Jurkat, Clone E6-1 (cell line): ENCODE measurements around the gene TAS1R3.

ENCODE experiments used
- DNase-seq: peaks from one replicate; pipeline ENCODE4 v3.0.0-alpha.2; 2011; ENCODE audit warnings: low read depth, low spot score
- H3K4me3 ChIP-seq: 2 replicates; pipeline ENCODE4 v1.5.1; 2011; ENCODE audit warnings: mild to moderate bottlenecking, low read length, control low read depth, moderate library complexity

TAS1R3 gene

DNA sequence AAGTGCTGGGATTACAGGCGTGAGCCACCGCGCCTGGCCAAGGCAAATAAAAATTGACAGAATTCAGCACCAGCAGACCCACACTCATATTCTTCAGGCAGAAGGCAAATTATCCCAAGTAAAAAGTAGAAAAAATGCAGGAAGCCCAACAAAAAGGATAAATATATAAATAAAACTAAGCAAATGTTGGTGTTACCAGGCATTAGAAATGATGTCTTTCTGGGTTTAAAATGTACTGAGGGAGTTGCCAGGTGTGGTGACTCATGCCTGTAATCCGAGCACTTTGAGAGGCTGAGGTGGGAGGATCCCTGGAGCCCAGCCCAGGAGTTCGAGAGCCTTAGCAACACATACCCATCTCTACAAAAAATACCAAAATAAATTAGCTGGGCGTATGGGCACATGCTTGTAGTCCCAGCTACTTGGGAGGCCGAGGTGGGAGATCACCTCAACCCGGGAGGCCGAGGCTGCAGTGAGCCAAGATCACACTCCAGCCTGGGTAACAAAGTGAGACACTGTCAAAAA is 12.9 kb upstream of the TAS1R3 start:
- no peak for DNase-seq
- no peak overlapping the region for H3K4me3 ChIP-seq

DNA sequence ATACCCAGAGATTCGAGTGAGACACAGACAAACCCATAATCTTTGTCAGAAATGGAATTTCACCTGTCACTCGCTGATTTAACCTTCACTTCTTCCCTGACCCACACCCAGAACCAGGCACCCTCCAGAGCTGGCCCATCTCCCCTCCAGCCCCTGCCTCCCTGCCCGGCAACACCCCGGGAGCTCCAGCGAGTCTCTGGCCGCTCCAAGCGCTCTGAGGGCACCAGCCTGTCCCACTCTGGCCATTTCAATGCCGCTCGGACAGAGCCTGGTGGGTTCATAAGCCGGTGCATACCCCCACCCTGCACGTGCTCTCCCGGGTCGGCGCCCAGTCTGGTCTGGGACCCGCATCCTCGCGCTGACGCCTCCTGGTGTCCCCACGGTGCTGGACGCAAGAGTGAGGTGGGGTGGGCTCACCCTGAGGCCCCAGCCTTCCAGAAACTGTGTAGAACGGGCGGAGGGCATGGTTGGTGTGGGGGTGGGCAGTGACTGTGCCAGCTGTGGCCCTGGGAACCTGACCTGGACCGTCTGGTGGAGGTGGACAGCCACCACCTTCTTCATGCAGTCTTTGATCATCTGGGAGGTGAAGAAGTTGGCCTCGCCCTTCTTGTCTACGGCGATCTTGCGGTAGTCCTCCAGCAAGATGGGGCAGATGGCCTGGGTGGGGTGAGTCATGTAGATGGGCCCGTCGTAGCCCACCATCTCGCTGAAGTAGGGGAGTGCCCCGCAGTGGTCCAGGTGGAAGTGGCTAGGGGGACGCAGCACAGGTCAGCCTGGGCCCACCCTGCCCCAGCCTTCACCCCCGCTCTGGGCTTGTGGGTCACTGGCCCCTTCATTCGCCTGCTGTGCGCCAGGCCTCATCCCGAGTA is 12.1 kb upstream of the TAS1R3 start:
- no peak overlapping the region for H3K4me3 ChIP-seq
- no peak for DNase-seq

DNA sequence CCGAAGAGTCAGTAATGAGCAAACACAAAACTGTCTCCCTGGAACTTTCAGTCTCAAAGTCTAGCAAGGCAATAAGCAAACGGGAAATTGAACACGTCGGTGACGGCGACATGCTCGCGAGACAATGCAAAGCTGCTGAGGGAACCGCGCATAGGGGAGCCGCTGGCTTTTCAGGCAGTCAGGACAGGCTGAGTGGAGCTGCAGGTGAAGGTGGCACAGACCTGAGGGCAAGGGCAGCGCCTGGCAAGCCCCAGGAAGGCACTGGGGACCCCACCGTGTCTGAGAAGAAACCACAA is 11.5 kb upstream of the TAS1R3 start:
- DNase-seq, result no peak
- no peak overlapping the region for H3K4me3 ChIP-seq

DNA sequence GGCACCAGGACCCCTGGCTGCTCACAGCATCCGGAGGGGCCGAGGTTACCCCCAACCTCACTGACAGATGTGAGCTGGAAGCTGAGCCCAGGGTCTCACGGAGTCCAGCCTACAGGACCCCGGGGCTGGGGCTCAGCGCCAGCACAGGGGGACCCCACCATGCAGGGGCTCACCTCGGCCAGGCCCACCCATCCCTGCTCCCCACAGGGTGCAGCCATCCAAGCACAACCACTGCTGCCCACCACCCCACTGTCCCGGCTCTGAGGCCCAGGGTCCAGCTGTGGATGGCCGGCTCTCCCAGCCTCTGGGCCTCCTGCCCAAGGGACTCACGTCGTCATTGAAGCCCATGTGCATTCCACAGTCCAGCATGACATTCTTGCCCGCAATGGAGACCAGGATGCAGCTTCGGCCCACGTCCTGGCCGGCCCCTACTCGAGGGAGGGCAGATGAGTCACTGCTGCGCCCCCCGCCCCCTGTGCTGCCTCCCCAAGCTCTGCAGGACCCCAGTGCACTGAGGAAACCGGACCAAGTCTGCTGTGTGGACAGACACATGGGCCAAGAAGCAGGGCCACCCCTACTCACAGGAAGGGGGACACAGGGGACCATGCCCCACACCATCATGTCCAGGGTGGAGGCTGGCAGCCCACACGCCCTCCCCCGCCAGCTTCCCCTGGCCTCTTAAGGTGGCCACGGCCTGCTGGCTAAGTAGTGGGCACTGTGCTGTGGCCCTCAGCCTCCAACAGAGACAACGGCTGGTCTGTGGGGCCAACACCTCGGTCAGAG is 10.2 kb upstream of the TAS1R3 start:
- DNase-seq, result no peak
- no peak overlapping the region for H3K4me3 ChIP-seq

DNA sequence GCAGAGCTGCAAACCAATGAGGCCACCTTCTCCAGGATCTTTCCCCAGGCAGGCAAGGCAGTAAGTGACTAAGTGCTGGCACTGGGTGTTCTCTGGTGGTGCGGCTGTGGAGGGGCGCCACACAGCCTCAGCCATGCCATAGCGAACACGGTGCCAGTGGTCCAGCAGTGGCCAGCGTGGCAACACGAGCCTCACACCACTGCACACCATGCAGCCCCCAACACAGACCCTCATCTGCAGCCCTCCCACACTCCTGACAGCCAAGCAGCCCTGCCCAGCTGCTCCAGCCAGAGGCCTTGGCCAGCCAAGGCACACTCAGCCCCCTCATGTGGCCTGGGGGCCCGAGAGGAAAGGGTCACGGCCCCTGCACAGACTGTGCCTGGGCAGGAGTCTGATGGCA is 9.6 kb upstream of the TAS1R3 start:
- DNase-seq, result no peak
- H3K4me3 ChIP-seq, result no peak overlapping the region

DNA sequence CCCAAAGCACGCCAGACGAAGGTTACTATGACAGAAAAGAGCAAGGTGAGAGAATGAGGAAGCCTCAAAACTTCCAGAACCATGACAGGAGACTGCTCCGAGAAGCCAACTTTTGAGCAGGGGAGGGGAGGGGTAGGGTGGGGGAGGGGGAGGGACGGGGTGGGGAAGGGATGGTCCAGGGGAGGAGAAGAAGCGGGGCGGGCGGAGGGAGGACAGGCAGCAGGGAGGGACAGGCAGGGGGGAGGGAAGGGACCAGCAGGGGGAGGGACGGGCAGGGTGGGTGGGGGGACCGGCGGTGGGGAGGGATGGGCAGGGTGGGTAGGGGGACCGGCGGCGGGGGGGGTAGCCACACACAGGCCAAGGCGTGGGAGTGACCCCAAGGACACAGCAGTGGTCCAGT is 8.7 kb upstream of the TAS1R3 start:
- DNase-seq, result no peak
- no peak overlapping the region for H3K4me3 ChIP-seq

DNA sequence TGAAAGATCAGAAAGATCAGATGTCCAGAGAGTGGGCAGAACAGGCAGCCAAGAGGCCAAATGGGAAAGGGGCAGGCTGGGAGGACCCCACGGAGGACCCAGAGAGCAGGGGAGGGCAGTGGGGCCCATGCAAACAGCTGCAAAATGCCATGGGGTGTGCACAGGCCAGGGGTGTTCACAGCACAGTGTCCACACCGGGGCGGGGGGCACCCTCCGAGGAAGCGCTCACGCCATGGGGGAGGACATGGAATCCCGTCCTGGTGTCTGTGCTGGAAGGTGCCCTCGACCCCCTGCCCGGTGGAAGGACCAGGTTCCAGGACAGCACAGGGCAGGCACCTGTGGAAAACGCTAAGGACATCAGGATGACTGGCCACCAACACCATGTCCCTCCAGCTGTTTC is 8.1 kb upstream of the TAS1R3 start:
- no peak overlapping the region; the same call in 1 of the 2 replicates for H3K4me3 ChIP-seq

DNA sequence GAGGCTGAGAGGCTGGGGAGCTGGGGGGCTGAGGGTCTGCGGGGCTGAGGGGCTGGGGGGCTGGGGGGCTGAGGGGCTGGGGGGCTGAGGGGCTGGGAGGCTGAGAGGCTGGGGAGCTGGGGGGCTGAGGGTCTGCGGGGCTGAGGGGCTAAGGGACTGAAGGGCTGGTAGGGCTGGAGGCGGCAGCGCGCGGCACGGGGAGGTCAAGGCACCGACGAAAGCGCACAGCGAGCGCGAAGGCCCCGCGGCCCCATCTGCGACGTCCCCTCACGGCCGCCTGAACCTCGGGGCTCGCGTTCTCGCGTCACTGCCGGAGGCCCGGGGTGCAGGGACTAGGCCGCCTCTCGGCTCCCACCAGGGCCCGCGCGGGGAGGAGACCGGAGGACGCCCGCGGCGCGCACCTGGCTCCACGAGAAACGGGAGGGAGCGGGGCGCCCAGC is 7.0 kb upstream of the TAS1R3 start:
- H3K4me3 ChIP-seq, result peak overlapping the region; percentile 65
- no peak for DNase-seq

More for the DNA sequence above, 8.1 kb upstream of the TAS1R3 start:
- no peak for DNase-seq

DNA sequence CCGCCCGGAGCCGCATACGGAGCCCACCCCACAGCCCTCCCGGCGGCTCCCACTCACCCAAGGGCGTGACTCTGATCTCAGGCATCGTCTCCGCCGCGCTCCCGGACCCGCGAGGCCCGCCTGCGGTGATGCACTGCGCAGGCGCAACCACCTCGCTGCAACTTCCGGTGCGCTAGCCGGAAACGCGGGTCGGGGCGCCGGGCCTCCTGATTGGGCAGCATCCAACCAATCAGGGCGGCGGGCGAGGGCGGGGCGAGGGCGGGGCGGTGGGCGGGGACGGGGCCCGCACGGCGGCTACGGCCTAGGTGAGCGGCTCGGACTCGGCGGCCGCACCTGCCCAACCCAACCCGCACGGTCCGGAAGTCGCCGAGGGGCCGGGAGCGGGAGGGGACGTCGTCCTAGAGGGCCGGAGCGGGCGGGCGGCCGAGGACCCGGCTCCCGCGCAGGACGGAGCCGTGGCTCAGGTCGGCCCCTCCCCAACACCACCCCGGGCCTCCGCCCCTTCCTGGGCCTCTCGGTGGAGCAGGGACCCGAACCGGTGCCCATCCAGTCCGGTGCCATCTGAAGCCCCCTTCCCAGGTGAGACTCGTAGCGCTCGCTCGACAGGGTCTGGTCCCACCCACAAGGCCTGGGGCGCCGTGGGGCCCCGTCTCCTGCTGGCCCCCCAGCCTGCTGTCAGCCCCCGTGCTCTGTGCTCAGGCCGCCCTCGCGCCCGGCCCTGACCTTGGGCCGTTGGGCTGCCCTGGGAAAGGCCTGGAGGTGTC is 6.4 kb upstream of the TAS1R3 start, which contains the start of the genes CPTP and INTS11:
Gene CPTP, plus strand, starts transcription at position 279 of the 764 bp plus-strand sequence. CDS start 2,109 bp downstream, outside the sequence.
Gene INTS11, minus strand, starts transcription at position 137 of the 764 bp plus-strand sequence. Its CDS starts 52 bp downstream, at position 85.
- DNase-seq, result peak; percentile 82
- peak within 1 kb of the TSS; percentile 65 for H3K4me3 ChIP-seq

DNA sequence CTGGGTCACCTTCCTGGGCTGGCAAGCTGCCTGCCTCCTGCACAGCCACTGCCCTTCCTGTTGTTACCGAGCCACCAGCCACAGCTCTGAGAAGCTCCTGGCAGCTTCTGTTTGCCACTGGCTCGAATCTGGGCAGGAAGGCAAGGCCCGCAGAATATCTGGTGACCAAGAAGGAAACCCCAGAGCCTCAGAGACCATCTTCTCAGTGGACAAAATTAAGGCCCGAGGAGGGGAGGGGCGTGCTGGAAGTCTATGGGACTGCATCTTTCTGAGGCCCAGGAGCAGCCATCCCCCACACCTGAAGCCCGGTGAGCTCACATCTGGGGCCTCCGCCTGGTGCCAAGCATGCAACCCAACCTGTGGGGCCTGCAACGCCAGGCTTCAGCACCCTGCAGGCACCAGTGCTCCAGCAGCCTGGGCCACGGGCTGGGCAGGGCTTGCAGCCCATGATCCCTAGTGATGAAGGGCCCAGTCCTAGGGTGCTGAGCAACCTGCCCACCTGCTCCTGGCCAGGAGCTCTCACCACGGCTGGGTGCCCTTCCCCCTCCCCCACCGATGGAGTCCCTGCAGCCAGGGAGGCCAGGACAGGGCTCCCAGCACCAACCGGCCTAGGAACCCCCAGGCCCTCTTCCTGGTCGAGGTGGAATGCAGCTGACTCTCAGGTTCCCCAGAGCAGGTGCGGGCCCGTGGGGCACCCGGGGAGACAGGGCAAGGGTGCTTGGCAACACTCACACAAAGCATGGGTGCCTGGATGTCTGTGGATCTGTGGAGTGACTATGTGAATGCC is 5.6 kb upstream of the TAS1R3 start:
- DNase-seq, result no peak

DNA sequence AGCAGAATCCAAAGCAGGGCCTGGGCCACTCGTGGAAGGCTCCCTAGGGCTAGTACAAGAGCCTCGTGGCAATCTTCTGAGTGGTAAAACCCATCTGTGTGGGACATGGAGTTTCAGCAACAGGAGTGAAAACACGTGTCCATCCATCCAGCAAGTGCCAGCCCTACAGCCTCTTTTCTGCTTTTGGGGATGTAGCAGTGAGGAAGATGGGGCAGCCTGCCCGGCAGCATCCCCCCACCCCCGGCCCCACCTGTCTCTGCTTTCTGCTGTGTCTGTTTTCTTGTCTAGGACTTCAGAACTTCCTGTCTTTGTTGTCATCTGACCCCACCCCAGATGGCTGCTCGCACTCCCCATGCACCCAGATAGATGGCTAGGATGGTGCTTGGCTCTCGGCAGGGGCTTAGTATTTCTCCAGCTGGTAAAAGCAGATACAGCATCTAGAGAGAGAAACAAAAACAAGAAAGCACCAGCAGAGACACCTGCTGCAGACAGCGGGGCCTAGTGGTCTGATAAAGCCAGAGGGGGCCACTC is 4.9 kb upstream of the TAS1R3 start:
- H3K4me3 ChIP-seq, result peak overlapping the region; percentile 65; the same call in 1 of the 2 replicates

More for the DNA sequence above, 5.6 kb upstream of the TAS1R3 start:
- peak overlapping the region; percentile 65 for H3K4me3 ChIP-seq

DNA sequence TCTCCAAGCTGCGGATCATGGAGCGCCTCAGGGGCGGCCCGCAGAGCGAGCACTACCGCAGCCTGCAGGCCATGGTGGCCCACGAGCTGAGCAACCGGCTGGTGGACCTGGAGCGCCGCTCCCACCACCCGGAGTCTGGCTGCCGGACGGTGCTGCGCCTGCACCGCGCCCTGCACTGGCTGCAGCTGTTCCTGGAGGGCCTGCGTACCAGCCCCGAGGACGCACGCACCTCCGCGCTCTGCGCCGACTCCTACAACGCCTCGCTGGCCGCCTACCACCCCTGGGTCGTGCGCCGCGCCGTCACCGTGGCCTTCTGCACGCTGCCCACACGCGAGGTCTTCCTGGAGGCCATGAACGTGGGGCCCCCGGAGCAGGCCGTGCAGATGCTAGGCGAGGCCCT is 3.8 kb upstream of the TAS1R3 start:
- DNase-seq, result no peak
- H3K4me3 ChIP-seq, result no peak overlapping the region

More for the DNA sequence above, 4.9 kb upstream of the TAS1R3 start:
- no peak for DNase-seq

DNA sequence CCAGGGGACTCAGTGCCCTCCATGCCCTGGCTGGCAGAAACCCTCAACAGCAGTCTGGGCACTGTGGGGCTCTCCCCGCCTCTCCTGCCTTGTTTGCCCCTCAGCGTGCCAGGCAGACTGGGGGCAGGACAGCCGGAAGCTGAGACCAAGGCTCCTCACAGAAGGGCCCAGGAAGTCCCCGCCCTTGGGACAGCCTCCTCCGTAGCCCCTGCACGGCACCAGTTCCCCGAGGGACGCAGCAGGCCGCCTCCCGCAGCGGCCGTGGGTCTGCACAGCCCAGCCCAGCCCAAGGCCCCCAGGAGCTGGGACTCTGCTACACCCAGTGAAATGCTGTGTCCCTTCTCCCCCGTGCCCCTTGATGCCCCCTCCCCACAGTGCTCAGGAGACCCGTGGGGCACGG is 2.8 kb upstream of the TAS1R3 start:
- H3K4me3 ChIP-seq, result no peak overlapping the region
- DNase-seq, result no peak

DNA sequence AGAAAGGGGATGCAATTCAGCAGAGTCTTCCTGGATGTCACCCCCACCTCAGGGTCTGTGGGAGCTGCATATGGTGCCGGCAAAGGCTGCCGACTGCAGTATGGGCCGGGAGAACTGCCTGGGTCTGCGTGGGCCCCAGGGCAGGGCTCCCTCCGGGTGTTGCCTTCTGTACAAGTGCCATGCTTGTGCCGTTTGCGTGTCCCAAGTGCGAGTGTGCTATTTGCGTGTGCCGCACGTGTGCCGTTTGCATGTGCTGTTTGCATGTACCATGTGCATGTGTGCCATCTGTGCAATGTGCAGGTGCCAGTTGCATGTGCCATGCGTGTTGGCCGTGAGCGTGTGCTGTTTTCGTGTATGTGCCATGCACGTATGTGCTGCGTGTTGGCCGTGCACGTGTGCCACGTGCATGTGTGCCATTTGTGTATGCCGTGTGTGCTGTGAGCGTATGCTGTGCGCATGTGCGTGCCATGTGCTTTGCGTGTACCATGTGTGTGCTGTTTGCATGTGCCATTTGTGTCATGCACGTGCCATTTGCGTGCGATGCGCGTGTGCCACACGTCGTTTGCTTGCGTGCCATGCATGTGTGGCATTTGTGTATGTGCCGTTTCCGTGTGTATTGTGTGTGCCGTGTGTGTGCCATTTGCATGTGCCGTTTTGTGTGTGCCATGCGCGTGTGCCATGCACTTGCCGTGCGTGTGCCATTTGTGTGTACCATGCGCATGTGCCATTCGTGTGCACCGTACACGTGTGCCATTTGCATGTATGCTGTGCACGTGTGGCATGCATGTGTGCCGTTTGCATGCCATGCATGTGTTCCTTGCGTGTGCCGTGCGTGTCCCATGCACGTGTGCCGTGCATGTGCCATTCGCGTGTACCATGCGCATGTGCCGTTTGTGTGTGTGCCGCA is 1.5 kb upstream of the TAS1R3 start:
- no peak overlapping the region for H3K4me3 ChIP-seq
- no peak for DNase-seq

DNA sequence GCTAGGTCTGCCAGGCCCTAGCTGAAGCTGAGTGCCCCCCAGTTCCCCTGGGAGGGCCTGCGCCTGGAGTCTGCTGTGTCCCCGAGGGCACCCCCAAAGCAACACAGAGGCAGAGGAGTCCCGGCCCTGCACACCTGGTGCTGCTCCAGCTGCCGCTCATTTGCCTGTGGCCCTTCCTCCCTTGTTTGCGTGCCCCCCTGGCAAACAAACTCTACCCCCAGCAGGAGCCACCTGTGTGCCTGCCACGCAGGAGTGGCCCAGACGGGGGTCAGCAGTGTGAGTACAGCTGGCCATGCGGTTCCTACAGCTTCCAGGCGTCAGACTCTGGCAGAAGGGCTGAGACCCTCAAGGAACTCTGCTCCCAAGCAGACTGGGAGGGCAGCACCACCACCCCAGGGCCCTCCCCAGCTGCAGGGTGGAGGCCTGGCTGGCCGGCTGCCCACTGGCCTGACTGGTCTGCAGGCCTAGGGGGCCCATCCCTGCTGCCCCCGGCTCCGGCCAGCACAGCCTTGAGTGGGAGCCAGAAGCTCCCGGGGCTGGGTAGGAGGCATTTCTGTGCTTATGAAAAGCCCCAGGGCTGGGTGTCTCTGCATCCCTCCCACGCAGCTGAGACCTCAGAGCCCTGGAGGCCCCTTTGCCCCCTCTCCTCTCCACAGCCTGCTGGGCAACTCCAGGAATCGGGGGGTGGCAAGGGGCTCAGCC is 563 bp upstream of the TAS1R3 start:
- no peak for DNase-seq
- H3K4me3 ChIP-seq, result no peak overlapping the region

DNA sequence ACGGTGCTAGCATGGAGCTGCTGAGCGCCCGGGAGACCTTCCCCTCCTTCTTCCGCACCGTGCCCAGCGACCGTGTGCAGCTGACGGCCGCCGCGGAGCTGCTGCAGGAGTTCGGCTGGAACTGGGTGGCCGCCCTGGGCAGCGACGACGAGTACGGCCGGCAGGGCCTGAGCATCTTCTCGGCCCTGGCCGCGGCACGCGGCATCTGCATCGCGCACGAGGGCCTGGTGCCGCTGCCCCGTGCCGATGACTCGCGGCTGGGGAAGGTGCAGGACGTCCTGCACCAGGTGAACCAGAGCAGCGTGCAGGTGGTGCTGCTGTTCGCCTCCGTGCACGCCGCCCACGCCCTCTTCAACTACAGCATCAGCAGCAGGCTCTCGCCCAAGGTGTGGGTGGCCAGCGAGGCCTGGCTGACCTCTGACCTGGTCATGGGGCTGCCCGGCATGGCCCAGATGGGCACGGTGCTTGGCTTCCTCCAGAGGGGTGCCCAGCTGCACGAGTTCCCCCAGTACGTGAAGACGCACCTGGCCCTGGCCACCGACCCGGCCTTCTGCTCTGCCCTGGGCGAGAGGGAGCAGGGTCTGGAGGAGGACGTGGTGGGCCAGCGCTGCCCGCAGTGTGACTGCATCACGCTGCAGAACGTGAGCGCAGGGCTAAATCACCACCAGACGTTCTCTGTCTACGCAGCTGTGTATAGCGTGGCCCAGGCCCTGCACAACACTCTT is 1.1 kb downstream of the TAS1R3 start:
- H3K4me3 ChIP-seq, result no peak overlapping the region
- DNase-seq, result no peak
